Gastrocnemius medialis (tissue), 4 donors: Measurements from ENCODE around the gene ZNF341. TPM values are rescaled to one million over a fixed set of nuclear protein-coding genes. Genes with fewer than 3 reads are reported as not detected.
A peak's percentile ranks its signal among the peaks of the same experiment; 100 is the strongest.

Experiments used
- ATAC-seq, 2 donors: fragments of 150-250 bp; one replicate each; pipeline ENCODE4 v1.9.1; 2016
- DNase-seq, 2 donors: peaks; one replicate each; pipeline ENCODE4 v3.0.0-alpha.2; 2019
- H3K27ac ChIP-seq, 4 donors: fragments of 200-600 bp; sonication (generic); 1 replicate in 1 of 4; 2 replicates in 3 of 4; pipeline ENCODE4 v1.5.1; 2016 to 2018; ENCODE audit warnings: mild to moderate bottlenecking in 2 of 4, moderate library complexity in 1 of 4
- H3K27me3 ChIP-seq, 3 donors: fragments of 200-600 bp; sonication (generic) in 2 of 3; 1 replicate in 1 of 3; 2 replicates in 2 of 3; pipeline versions ENCODE4 v1.5.1 to v1.6.0; 2016 to 2019; ENCODE audit warnings: mild to moderate bottlenecking in 1 of 3, moderate library complexity in 1 of 3
- H3K36me3 ChIP-seq, 2 donors: fragments of 200-600 bp; sonication (generic) in 1 of 2; one replicate each; pipeline ENCODE4 v1.5.1; 2017 to 2018
- H3K4me1 ChIP-seq, 2 donors: fragments of 200-600 bp; sonication (generic) in 1 of 2; one replicate each; pipeline ENCODE4 v1.5.1; 2016 to 2017; ENCODE audit warnings: mild to moderate bottlenecking in 2 of 2
- H3K4me3 ChIP-seq, 4 donors: fragments of 200-600 bp; sonication (generic) in 3 of 4; 1 replicate in 1 of 4; 2 replicates in 3 of 4; pipeline ENCODE4 v1.5.1; 2016 to 2019; ENCODE audit warnings: mild to moderate bottlenecking in 2 of 4
- H3K9me3 ChIP-seq, 3 donors: fragments of 200-600 bp; sonication (generic) in 2 of 3; 1 replicate in 1 of 3; 2 replicates in 2 of 3; pipeline ENCODE4 v1.5.1; 2016 to 2019
- CTCF ChIP-seq, 5 experiments: fragments of 450-650 bp in 3 of 5; fragments of 200-600 bp in 2 of 5; sonication (generic) in 2 of 5; IDR thresholded peaks in 4 of 5; conservative IDR thresholded peaks in 1 of 5; 1 replicate in 4 of 5; 2 replicates in 1 of 5; pipeline ENCODE4 v1.5.1; 2016 to 2019; ENCODE audit warnings: antibody characterized with exemption in 5 of 5, mild to moderate bottlenecking in 3 of 5, moderate library complexity in 3 of 5
- POLR2A ChIP-seq, 2 donors: fragments of 450-650 bp; IDR thresholded peaks; one replicate each; pipeline ENCODE4 v1.6.1; 2017; ENCODE audit warnings: antibody characterized with exemption in 2 of 2, mild to moderate bottlenecking in 2 of 2, moderate library complexity in 2 of 2
- in situ Hi-C, 4 donors: fragments of 200-750 bp; cut with MboI; loops; one replicate each; pipeline versions ENCODE4 v1.15.0 to v1.8.0; 2017; ENCODE audit warnings: low sequenced_read_pairs in 4 of 4
- intact Hi-C: fragments of 100-400 bp; cut with DNase I; formaldehyde crosslinking; loops from one replicate; pipeline ENCODE4 v1.15.1; 2023; ENCODE audit warnings: low total_unique reads
- total RNA-seq, 4 donors: library from RNA; depleted of rRNA; stranded (reverse); fragments of >200 nt; gene quantifications; one replicate each; pipeline versions ENCODE4 v1.1.0 to v1.2.3, GENCODE V29; 2016

ZNF341 gene
- total RNA-seq, 4 donors from 2014 or later = 1.8 to 4.6 (median 2.6) TPM

- Histone ChIP-seq H3K36me3 (no peaks in the 10 kb centered on the region), H3K27me3 (no peaks in the 10 kb centered on the region), H3K27ac (peak overlapping the region; percentile 17 to 60 (median 33)), H3K4me1 (peaks cover 82 to 87% of the 10 kb centered on the region in 2 donors), H3K9me3 (no peaks in the 10 kb centered on the region), H3K4me3 (no peak overlapping the region)
- DNase-seq (no peak), ATAC-seq (no peak)
- intact Hi-C loops (no loop called here), in situ Hi-C loops (no loop called here)
- TF ChIP-seq POLR2A (IDR thresholded peaks at IDR 0.05) = no peak
- TF ChIP-seq CTCF (IDR thresholded peaks at IDR 0.05 in 4 of 5, conservative IDR thresholded peaks at IDR 0.05 in 1 of 5) = no peak
These were observed 100.5 kb downstream of the ZNF341 start for GRCh38 chr20:33832103-33832804.

GRCh38 chr20:33833333-33833732 is 101.5 kb downstream of the ZNF341 start:
- TF ChIP-seq CTCF (IDR thresholded peaks at IDR 0.05 in 4 of 5, conservative IDR thresholded peaks at IDR 0.05 in 1 of 5) = no peak
- no peak for TF ChIP-seq POLR2A (IDR thresholded peaks at IDR 0.05)
- no peak for DNase-seq
- Histone ChIP-seq H3K27ac (peak overlapping the region in 2 of 4 donors; percentile 4 to 41), H3K9me3 (no peaks in the 10 kb centered on the region), H3K4me1 (peaks cover 82 to 87% of the 10 kb centered on the region in 2 donors), H3K4me3 (no peak overlapping the region), H3K27me3 (no peaks in the 10 kb centered on the region), H3K36me3 (no peaks in the 10 kb centered on the region)
- intact Hi-C loops (no loop called here), in situ Hi-C loops (no loop called here)
- no peak for ATAC-seq

DNA sequence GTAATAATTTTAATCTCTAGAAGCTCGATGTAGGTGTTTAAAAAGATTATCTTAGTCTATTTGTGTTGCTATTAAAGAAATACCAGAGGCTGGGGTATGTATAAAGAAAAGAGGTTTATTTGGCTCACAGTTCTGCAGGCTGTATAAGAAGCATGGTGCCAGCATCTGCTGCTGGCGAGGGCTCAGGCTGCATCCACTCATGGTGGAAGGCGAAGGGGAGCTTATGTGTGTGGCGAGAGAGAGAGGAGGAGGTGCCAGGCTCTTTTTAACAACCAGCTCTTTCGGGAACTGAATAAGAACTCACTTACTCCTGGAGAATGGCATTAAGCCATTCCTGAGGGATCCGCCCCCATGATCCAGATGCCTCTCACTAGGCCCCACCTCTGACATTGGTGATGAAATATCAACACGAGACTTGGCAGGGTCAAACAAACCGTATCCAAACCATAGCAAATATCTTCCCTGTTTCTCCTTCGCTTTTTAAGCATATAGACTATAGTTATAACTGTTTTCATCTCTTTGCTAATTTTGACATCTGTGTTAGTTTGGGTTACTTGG is 103.9 kb downstream of the ZNF341 start:
- Histone ChIP-seq H3K36me3 (no peaks in the 10 kb centered on the region), H3K9me3 (no peaks in the 10 kb centered on the region), H3K4me3 (no peak overlapping the region), H3K4me1 (peaks cover 82 to 85% of the 10 kb centered on the region in 2 donors), H3K27ac (no peak overlapping the region), H3K27me3 (no peaks in the 10 kb centered on the region)
- DNase-seq = peak in 1 of 2 donors; percentile 46
- TF ChIP-seq CTCF (IDR thresholded peaks at IDR 0.05 in 4 of 5, conservative IDR thresholded peaks at IDR 0.05 in 1 of 5) = no peak
- TF ChIP-seq POLR2A (IDR thresholded peaks at IDR 0.05) = no peak
- in situ Hi-C loops = no loop called here
- intact Hi-C loops = no loop called here
- peak in 1 of 2 donors; percentile 60 for ATAC-seq

GRCh38 chr20:33836277-33836676 is 104.5 kb downstream of the ZNF341 start:
- Histone ChIP-seq H3K27ac (no peak overlapping the region), H3K9me3 (no peaks in the 10 kb centered on the region), H3K4me3 (no peak overlapping the region), H3K36me3 (no peaks in the 10 kb centered on the region), H3K4me1 (peaks cover 82 to 85% of the 10 kb centered on the region in 2 donors), H3K27me3 (no peaks in the 10 kb centered on the region)
- intact Hi-C loops (no loop called here), in situ Hi-C loops (no loop called here)
- no peak for TF ChIP-seq POLR2A (IDR thresholded peaks at IDR 0.05)
- no peak for TF ChIP-seq CTCF (IDR thresholded peaks at IDR 0.05 in 4 of 5, conservative IDR thresholded peaks at IDR 0.05 in 1 of 5)
- ATAC-seq (no peak), DNase-seq (no peak)
